DMS114 treated with DMSO at 0.1 percent for 48 hours (cell line): Measurements from ENCODE around the gene OR6B3.

Experiments used
- DNase-seq: peaks from one replicate; lab custom pipeline; 2025; ENCODE audit not compliant: unreplicated experiment; lab: John Stamatoyannopoulos, UW

Gene OR6B3

GRCh38 chr2:240053173-240054155 lies at the start of gene OR6B3:
OR6B3 (minus strand) TSS chr2:240053521.
- no peak for DNase-seq

GRCh38 chr2:240098349-240098748 lies 45.0 kb upstream of the OR6B3 start:
- DNase-seq: no peak

DNA sequence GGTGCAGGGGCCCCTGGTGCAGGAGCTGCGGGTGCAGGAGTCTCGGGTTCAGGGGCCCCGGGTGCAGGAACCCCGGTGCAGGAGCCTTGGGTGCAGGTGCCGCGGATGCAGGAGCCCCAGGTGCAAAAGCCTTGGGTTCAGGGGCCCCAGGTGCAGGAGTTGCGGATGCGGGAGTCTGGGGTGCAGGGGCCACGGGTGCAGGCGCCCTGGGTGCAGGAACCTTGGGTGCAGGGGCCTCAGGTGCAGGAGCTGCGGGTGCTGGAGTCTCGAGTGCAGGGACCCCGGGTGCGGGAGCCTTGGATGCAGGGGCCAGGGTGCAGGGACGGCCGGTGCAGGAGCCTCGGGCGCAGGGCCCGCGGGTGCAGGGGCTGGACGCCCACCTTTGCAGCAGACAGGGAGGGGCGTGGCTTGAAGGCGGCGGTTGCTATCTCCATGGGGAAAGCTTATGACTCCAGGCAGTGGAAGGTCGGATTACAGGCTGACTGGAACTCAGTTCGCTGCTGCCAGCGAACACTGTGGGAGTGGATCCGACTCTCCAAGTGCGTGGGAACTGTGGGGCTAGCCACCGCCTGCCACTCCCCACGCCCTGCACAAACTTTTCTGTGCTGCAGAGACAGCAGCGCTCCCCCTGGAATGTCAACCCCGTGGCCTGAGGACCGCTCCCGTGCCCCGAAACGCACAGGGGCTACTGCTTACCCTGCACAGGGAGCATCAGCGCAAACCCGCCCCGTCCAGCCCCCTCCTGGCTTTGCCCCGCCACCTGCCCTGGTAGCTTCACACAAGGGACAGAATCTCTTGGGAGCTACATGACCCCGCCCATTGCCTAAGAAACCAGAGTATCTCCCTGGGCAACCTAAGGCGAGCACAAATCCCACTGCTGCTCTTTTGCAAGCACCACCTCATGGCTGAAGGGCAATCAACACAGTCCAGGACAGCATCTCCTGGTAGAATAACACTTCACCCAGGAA lies 42.5 kb upstream of the OR6B3 start:
- DNase-seq: no peak

GRCh38 chr2:240089306-240089705 lies 36.0 kb upstream of the OR6B3 start:
- no peak for DNase-seq

- no peak for DNase-seq
These were observed 33.2 kb upstream of the OR6B3 start for GRCh38 chr2:240086563-240086962.

DNA sequence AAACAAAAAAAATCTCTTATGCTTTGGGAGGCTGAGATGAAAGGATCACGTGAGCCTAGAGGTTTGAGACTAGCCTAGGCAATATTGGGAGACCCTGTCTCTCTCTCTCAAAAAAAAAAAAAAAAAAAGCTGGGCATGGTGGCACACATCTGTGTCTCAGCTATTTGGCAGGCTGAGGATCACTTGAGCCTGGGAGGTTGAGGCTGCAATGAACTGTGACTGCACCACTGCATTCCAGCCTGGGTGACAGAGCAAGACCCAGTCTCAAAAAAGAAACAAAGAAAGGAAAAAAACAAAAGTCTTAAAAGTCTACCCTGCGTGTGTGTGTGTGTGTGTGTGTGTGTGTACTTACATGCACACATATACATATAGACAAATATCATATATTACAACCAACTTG lies 25.3 kb upstream of the OR6B3 start:
- no peak for DNase-seq

- DNase-seq: no peak
These were observed 24.1 kb upstream of the OR6B3 start for GRCh38 chr2:240077442-240077841.

DNA sequence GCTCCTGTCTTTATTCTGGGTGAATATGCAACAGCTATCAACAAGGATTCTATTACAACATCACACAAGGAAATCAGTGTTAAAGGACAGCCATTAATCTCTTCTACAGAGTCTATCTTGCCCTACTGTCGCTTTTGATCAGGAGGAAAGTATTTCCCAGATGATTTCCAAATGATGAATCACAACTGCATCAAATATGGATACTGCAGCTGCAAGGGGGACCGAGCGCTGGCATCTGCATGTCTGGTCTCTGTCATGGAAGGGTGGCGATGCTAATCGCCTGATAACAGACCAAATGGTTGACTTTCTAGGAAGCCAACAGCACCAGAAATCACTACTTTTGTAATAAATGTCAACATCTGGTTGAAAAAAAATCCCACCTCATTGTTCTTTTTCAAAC lies 21.2 kb upstream of the OR6B3 start:
- no peak for DNase-seq

- no peak for DNase-seq
These were observed 17.6 kb upstream of the OR6B3 start for GRCh38 chr2:240070907-240071306.

DNA sequence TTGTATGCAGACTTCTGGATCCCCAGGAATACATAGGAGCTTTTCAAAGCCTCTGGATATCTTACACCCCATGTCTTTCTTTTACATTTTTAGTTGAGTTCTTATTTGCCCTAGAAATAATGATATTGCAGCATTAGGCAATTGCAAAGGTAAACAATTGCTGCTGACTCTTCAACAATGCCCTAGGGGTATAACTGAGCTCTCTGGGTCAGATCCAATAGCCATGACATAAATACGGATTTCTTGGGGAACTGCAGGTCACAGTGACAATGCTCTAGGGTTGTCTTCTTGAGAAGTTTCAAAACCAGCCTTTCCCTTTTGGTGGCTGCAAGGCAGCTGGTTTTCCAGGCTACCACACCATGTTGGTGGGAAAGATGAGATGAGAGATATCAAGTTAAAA lies 16.5 kb upstream of the OR6B3 start:
- DNase-seq: no peak

DNA sequence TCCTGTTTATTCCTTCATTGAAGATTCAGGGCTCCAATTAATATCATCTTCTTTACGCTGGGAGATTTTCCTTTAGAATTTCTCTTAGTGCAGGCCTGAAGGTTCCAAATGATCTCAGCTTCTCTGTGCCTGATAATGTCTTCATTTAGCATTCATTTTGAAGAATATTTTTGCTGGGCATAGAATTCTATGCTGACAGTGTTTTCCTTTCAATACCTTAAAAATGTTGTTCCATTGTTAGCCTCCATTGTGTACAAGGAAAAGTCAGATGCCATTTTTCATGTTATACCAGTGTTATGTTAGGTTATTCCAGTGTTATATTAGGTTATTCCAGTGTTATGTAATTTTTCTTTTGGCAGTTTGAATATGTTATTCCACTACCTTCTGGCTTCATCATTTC lies 14.9 kb upstream of the OR6B3 start:
- no peak for DNase-seq

DNA sequence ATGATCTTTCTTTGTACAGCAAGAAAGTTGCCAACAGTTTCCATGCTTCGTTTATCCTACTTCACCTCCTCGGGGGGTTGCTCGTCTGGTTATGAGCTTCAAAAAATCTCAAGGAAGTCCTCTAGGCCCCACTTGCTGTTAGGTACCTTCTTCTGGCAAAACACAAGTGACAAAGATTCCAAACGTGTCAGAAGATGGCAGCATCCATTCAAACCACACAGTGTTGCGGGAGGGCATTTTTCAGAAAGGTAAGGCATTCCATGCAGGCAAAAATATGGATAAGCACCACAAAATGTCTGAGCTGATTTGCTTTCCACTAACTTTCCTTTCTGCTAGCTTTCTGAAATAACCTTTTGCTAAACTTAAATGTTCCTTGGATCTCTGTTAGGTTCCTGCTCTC lies 13.2 kb upstream of the OR6B3 start:
- no peak for DNase-seq

- no peak for DNase-seq
These were observed 11.6 kb upstream of the OR6B3 start for GRCh38 chr2:240064898-240065297.

DNA sequence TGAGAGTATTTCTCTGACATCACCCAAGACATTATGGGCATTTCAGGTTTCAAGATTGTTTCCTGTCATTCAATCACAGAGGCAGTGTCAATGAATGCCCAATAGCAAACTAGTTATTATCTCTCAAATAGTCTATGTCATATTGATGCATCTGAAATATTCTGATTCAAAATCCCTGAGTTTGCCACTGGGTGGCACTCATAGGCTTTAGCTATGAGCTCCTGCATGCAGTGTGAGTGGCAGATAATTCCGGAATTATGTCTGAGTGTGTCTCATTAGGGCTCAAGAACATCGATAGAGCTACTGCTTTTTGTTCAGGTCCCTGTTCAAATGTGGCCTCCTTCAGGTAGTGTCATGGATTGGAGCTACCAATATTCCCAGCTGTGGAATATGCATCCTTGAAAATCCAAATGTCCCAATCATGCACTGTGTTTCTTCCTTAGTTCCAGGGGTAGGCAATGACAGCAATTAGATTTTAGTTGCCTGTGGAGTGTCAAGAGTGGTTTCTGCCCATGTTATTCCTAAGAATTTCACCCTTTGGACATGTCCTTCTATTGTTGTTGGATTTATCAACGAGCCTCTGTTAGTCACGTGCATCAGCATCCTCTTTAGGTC lies 7.8 kb upstream of the OR6B3 start:
- peak; percentile 37 for DNase-seq

DNA sequence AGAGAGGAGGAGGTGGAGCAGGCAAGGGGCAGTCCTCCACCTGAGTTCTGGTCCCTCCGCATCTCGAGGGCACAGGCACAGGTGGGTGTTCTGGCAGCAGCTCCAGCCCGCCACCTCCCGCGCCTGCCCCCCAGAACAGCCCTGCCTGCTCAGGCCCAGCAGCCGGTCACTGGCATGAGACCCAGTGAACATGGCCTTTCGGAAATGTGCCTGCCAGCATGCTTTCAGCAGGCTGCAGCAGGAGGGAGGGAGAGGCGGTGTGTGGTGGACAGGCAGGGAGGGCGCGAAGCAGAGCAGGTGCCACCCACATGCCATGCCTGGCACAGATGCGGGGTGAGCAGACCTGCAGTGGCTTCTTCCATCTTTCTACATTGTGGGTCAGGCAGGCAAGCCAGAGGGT lies 3.4 kb upstream of the OR6B3 start:
- no peak for DNase-seq

DNA sequence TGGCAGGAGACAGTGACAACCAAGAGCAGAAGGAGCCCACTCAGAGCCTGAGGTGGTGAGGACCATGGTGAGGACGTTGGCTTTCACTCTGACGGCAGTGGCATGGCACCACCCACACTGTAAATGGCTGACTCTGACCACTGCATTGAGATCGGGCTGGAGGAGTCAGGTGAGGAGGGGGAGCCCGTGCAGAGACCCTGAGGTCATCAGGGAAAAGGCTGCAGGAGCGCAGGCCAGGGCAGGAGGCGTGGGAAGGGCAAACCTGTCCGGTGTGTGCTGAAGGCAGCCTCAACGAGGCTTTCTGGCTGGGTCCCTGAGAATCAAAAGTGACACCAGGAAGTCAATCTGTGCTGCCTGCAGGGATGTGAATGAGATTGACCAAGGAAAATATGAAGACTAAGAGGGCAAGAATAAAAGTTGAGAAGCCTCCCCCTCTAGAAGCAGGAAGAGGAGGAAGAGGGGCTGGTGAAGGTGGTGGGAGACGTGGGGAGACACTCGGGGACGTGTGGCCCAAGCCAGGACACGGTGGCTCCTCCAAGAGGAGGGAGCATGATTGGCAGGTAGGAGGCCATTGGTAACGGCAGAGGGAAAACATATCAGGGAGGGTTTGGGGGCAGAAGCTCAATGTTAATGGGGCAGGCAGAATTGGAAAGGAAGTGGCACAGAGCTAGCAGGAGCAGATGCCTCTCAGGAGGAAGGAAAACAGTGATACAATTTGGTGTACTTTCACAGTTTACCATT lies 2.0 kb upstream of the OR6B3 start:
- DNase-seq: no peak

- no peak for DNase-seq
These were observed 797 bp downstream of the OR6B3 start for GRCh38 chr2:240052524-240052923.

DNA sequence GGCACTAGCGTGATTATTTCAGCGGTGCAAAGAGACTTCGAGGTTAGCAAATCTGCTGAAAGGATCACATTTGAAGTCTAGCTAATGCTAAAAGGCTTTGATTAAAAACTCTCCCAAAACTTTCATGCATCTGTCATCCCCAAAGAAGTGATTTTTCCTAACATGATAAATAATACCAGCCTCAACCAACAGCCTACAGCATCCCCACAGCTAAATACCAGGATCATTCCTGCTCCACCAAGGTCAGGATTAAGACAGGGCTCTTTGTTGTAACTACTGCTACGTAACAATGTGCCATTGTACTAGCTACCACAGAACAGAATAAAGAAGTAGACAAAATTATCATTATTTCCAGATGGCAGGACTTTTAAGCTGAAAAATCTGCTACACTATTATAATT lies 1.6 kb downstream of the OR6B3 start:
- no peak for DNase-seq

- no peak for DNase-seq
These were observed 3.0 kb downstream of the OR6B3 start for GRCh38 chr2:240050278-240050677.

GRCh38 chr2:240048237-240048636 lies 5.1 kb downstream of the OR6B3 start:
- DNase-seq: no peak

GRCh38 chr2:240045098-240045497 lies 8.2 kb downstream of the OR6B3 start:
- DNase-seq: no peak
